Measurements from ENCODE around the gene PTDSS2.

PTDSS2 gene

GRCh38 chr11:452203-452744 lies 2.2 kb downstream of the PTDSS2 start:
- no peak overlapping the region for H3K4me3 ChIP-seq (ENCODE audit: severe bottlenecking)
- DNase-seq (ENCODE audit: low spot score) (no peak), ATAC-seq (ENCODE audit: low read depth) (no peak)
- no peak for TF ChIP-seq CTCF (IDR thresholded peaks at IDR 0.05; ENCODE audit: poor library complexity, severe bottlenecking)
- peaks cover 17% of the 10 kb centered on the region; the same call in 1 of the 2 replicates for H3K36me3 ChIP-seq (ENCODE audit: low read depth)
- no peaks in the 10 kb centered on the region for H3K27me3 ChIP-seq (ENCODE audit: insufficient read depth, poor library complexity, severe bottlenecking)
- no peaks in the 10 kb centered on the region for H3K9me3 ChIP-seq (ENCODE audit: severe bottlenecking)
- peaks cover 5% of the 10 kb centered on the region for H3K4me1 ChIP-seq (ENCODE audit: insufficient read depth, poor library complexity, severe bottlenecking)
- no peak overlapping the region for H3K27ac ChIP-seq (ENCODE audit: poor library complexity, severe bottlenecking)

- H3K9me3 ChIP-seq (ENCODE audit: severe bottlenecking): no peaks in the 10 kb centered on the region
- no peak overlapping the region for H3K27ac ChIP-seq (ENCODE audit: poor library complexity, severe bottlenecking)
- no peak for DNase-seq (ENCODE audit: low spot score)
- peaks cover 17% of the 10 kb centered on the region; the same call in 1 of the 2 replicates for H3K36me3 ChIP-seq (ENCODE audit: low read depth)
- no peaks in the 10 kb centered on the region for H3K4me1 ChIP-seq (ENCODE audit: insufficient read depth, poor library complexity, severe bottlenecking)
- no peaks in the 10 kb centered on the region for H3K27me3 ChIP-seq (ENCODE audit: insufficient read depth, poor library complexity, severe bottlenecking)
- no peak for TF ChIP-seq CTCF (IDR thresholded peaks at IDR 0.05; ENCODE audit: poor library complexity, severe bottlenecking)
- no peak for ATAC-seq (ENCODE audit: low read depth)
- no peak overlapping the region for H3K4me3 ChIP-seq (ENCODE audit: severe bottlenecking)
These were observed 2.9 kb downstream of the PTDSS2 start for GRCh38 chr11:452916-453527.

- no peak overlapping the region for H3K27ac ChIP-seq (ENCODE audit: poor library complexity, severe bottlenecking)
- H3K4me1 ChIP-seq (ENCODE audit: insufficient read depth, poor library complexity, severe bottlenecking): no peaks in the 10 kb centered on the region
- no peak overlapping the region for H3K4me3 ChIP-seq (ENCODE audit: severe bottlenecking)
- DNase-seq (ENCODE audit: low spot score) (no peak), ATAC-seq (ENCODE audit: low read depth) (no peak)
- no peaks in the 10 kb centered on the region for H3K27me3 ChIP-seq (ENCODE audit: insufficient read depth, poor library complexity, severe bottlenecking)
- TF ChIP-seq CTCF (IDR thresholded peaks at IDR 0.05; ENCODE audit: poor library complexity, severe bottlenecking): no peak
- H3K9me3 ChIP-seq (ENCODE audit: severe bottlenecking): no peaks in the 10 kb centered on the region
- H3K36me3 ChIP-seq (ENCODE audit: low read depth): peaks cover 17% of the 10 kb centered on the region; the same call in 1 of the 2 replicates
These were observed 3.5 kb downstream of the PTDSS2 start for GRCh38 chr11:453564-453963.

GRCh38 chr11:454043-454442 lies 4.0 kb downstream of the PTDSS2 start:
- Histone ChIP-seq H3K27me3 (ENCODE audit: insufficient read depth, poor library complexity, severe bottlenecking) (no peaks in the 10 kb centered on the region), H3K27ac (ENCODE audit: poor library complexity, severe bottlenecking) (no peak overlapping the region), H3K36me3 (ENCODE audit: low read depth) (peaks cover 17% of the 10 kb centered on the region; the same call in 1 of the 2 replicates), H3K9me3 (ENCODE audit: severe bottlenecking) (no peaks in the 10 kb centered on the region), H3K4me3 (ENCODE audit: severe bottlenecking) (no peak overlapping the region), H3K4me1 (ENCODE audit: insufficient read depth, poor library complexity, severe bottlenecking) (no peaks in the 10 kb centered on the region)
- no peak for ATAC-seq (ENCODE audit: low read depth)
- no peak for TF ChIP-seq CTCF (IDR thresholded peaks at IDR 0.05; ENCODE audit: poor library complexity, severe bottlenecking)
- DNase-seq (ENCODE audit: low spot score): no peak
